Fibroblast of mammary gland (primary cell): ENCODE measurements around the gene FGF12.

ENCODE experiments used
- DNase-seq: peaks from one replicate; pipeline ENCODE4 v3.0.0-alpha.2; 2010; ENCODE audit warnings: low read depth
- H3K4me3 ChIP-seq: 2 replicates; pipeline ENCODE4 v1.5.1; 2011; ENCODE audit warnings: low read depth, mild to moderate bottlenecking, low read length, moderate library complexity; ENCODE audit not compliant: control insufficient read depth
- TF ChIP-seq, protein P1 (sequence below): conservative IDR thresholded peaks from 2 replicates; pipeline ENCODE4 v1.5.1; 2011; ENCODE audit warnings: low read depth, low read length, inconsistent platforms; ENCODE audit not compliant: control insufficient read depth, insufficient read depth

FGF12 gene

DNA sequence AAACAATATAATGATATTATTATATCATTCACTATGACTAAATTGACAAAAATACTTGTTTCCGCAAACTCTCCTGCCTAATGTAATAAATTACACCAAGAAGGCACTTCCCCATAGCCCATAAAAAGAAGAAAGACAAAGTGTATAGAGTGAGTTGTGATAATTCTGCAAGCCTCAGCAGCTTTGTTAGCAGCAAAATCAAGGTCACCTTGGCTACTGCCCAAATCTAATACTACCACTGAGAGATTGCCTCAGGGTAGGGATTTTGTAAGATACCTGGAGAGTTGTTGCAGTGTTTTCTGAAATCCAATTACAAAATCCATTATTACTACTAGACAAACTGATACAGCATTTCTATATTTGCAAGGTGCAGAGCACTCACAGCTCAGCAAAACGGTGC, 503.5 kb downstream of the FGF12 start:
- DNase-seq: no peak
- no peak overlapping the region for H3K4me3 ChIP-seq
- TF ChIP-seq, protein P1, sequence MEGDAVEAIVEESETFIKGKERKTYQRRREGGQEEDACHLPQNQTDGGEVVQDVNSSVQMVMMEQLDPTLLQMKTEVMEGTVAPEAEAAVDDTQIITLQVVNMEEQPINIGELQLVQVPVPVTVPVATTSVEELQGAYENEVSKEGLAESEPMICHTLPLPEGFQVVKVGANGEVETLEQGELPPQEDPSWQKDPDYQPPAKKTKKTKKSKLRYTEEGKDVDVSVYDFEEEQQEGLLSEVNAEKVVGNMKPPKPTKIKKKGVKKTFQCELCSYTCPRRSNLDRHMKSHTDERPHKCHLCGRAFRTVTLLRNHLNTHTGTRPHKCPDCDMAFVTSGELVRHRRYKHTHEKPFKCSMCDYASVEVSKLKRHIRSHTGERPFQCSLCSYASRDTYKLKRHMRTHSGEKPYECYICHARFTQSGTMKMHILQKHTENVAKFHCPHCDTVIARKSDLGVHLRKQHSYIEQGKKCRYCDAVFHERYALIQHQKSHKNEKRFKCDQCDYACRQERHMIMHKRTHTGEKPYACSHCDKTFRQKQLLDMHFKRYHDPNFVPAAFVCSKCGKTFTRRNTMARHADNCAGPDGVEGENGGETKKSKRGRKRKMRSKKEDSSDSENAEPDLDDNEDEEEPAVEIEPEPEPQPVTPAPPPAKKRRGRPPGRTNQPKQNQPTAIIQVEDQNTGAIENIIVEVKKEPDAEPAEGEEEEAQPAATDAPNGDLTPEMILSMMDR: no peak

DNA sequence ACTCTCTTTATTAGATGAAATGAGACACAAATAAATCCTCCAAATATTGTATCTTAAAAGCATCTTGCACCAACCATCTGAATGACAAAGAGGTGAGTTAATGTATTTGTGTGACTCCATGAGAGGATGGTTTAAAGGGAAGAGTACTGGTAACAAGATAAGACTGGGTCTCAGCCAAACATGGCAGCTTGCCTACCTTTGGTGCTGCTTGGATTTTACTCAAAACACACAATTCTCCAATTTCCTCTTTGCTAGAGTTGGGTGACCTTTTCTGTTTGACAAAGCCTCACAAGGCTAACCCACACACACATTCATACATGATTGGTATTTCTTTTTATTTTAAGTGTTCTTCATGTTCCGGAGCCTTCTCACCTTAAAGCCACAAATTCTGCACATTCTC, 506.4 kb downstream of the FGF12 start:
- DNase-seq: no peak
- TF ChIP-seq, protein P1: no peak
- no peak overlapping the region for H3K4me3 ChIP-seq

DNA sequence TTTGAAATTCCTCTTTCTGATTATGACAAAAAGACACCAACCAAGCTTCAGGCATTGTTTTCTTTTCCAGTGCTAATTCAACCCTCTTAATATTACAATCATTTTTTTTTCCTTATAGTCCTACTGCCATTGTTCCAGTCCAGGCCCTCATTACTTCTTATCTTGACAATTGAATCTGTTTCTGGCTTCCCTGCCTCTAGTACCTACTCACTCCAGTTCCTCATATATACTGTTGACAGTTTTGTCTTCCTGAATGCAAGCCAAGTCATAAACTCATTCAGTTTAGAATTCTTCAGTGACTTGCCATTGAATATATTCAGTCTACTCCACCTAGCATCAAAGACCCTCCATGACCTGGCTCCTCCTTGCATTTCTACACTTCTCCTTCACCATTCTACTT, 507.4 kb downstream of the FGF12 start:
- no peak overlapping the region for H3K4me3 ChIP-seq
- TF ChIP-seq, protein P1: no peak
- DNase-seq: no peak

DNA sequence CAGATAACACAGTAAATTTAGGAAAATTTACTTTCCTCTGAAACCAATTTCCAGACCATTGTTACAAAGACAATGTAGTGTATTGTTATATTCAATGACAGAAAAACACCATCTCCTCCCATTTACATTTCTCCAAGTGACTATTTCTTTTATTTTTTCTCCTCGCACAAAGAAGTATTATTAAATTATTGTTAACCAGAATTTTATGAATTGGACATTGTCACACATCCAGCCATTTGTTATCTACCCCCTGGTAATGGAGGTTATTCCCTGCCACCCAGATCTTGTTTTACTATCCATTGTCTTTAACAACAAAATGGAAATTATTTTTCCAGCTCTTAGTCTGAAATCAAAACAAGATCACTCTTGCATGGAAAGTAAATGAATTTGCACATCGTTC, 511.3 kb downstream of the FGF12 start:
- DNase-seq: no peak
- TF ChIP-seq, protein P1: no peak
- no peak overlapping the region for H3K4me3 ChIP-seq

DNA sequence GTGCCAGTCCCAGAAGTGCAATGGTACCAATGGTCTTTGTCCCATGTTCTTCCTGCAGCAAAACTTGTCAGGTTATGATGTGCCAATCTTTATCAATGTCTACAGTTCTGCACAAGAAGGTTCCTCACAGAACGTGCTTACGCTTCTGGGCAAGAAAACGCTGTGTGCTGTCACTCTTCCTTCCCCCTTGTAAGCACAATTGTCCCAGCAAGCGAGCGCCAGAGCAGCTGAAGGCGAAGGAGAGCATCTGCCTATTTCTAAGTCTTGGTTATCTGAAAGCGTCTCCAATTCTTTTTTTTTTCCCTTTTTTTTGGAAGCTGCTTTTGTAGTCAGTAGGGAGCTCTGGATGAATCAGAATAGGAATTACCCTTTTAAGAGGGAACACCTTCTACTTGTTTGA, 514.4 kb downstream of the FGF12 start:
- TF ChIP-seq, protein P1: no peak
- DNase-seq: no peak
- H3K4me3 ChIP-seq: no peak overlapping the region

DNA sequence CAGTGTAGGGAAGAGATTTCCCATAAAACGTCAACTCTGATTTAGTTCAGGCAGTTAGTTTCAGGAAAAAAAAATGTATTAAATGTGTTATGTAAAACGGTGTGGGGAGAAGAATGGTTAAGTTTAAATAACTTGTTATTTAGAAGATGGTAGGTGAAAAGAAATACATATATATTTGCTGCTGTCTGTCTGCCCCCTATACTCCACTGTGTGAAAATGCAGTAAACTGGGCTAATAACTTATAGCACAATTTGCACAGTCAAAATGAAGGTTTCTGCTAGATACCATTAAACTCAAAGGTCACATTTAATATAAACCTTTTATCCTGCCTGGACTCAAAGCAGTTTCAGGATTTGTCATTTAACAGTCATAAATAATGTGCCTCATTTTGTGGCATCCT, 515.0 kb downstream of the FGF12 start:
- no peak overlapping the region for H3K4me3 ChIP-seq
- TF ChIP-seq, protein P1: no peak
- DNase-seq: no peak

DNA sequence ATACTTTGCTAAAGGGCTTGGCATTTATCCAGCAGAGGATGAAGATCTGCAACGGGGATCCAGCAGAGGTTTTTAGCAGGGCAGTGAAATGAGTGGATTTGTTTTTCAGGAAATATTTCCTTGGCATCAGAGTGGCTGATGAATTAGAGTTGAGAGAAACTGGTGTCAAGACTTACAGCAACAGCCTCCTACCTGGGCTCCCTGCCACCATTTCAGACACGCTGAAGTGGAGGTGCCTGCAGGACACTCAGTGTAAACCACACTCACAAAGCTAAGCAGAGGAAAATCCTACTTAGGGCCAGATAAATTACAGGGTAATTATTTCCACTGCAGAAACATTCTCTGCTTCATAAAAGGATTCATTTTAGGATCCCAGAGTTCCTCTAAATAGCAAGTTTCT, 519.7 kb downstream of the FGF12 start:
- DNase-seq: no peak
- TF ChIP-seq, protein P1: no peak
- no peak overlapping the region for H3K4me3 ChIP-seq
